HCT116 (cell line): Measurements from ENCODE around the gene DTWD1. TPM values are rescaled to one million over a fixed set of nuclear protein-coding genes. Genes with fewer than 3 reads are reported as not detected.

ENCODE experiments used
- ATAC-seq: fragments of 200-7000 bp; cut with Tn5 transposase; 2 replicates; pipeline ENCODE4 v1.9.1; 2020; ENCODE audit warnings: mild to moderate bottlenecking, moderate library complexity
- BruUV-seq: library from RNA; stranded (reverse); fragments of 400-500 nt; replicated peaks from 2 replicates; lab custom pipeline; 2021; lab: Mats Ljungman, UMichigan
- CTCF ChIA-PET: fragments of 300-600 bp; sonication (Branson Sonifier 250); formaldehyde crosslinking; loops from one replicate; lab custom pipeline; 2021; ENCODE audit warnings: antibody characterized with exemption; lab: Charles Lee
- POLR2A ChIA-PET: fragments of 300-600, 350-600 bp; sonication (Branson Sonifier 250); formaldehyde crosslinking; loops from one replicate; lab custom pipeline; 2021; ENCODE audit warnings: antibody characterized with exemption; lab: Charles Lee
- RAD21 ChIA-PET, 2 experiments: fragments of 300-600 bp; sonication (Branson Sonifier 250); formaldehyde crosslinking; loops; one replicate each; lab custom pipeline; 2023; ENCODE audit warnings: low total read pairs in 2 of 2; ENCODE audit not compliant: uncharacterized antibody in 2 of 2, unreplicated experiment in 2 of 2, low non-redundant PET in 1 of 2; lab: Charles Lee
- DNase-seq: peaks from one replicate; pipeline ENCODE4 v3.0.0-alpha.2; 2010; ENCODE audit warnings: low read depth, low spot score
- H2AFZ ChIP-seq: fragments of 200-600 bp; shearing (Covaris generic), sonication (generic); 2 replicates; pipeline ENCODE4 v1.6.1; 2017; ENCODE audit warnings: low read depth, mixed run types, mixed read lengths, antibody characterized with exemption, low read length; ENCODE audit not compliant: poor library complexity, severe bottlenecking
- H3K27ac ChIP-seq: 2 replicates; pipeline ENCODE4 v1.5.1; 2012; ENCODE audit warnings: low read depth, low read length
- H3K27me3 ChIP-seq: fragments of 200-600 bp; sonication (generic); 2 replicates; pipeline ENCODE4 v1.6.1; 2016; ENCODE audit warnings: mixed run types, low read length, mixed read lengths; ENCODE audit not compliant: insufficient read depth
- H3K36me3 ChIP-seq, 2 experiments: fragments of 200-500 bp in 1 of 2; fragments of 200-600 bp in 1 of 2; sonication (Bioruptor generic) in 1 of 2; sonication (generic) in 1 of 2; 2 replicates each; pipeline versions ENCODE4 v1.5.1 to v1.6.1; 2014 to 2016; ENCODE audit warnings: low read length in 2 of 2, inconsistent platforms in 1 of 2, mixed read lengths in 1 of 2, mixed run types in 1 of 2; ENCODE audit not compliant: insufficient read depth in 2 of 2, control insufficient read depth in 1 of 2
- H3K4me1 ChIP-seq, 2 experiments: fragments of 200-600 bp in 1 of 2; sonication (generic) in 1 of 2; 2 replicates each; pipeline versions ENCODE4 v1.5.1 to v1.6.1; 2012 to 2017; ENCODE audit warnings: low read length in 2 of 2, inconsistent platforms in 1 of 2, mild to moderate bottlenecking in 1 of 2, mixed read lengths in 1 of 2, mixed run types in 1 of 2, moderate library complexity in 1 of 2; ENCODE audit not compliant: insufficient read depth in 2 of 2, control insufficient read depth in 1 of 2
- H3K4me2 ChIP-seq: fragments of 200-600 bp; sonication (generic); 2 replicates; pipeline ENCODE4 v1.6.1; 2017; ENCODE audit warnings: mixed run types, low read length, mixed read lengths
- H3K4me3 ChIP-seq, 2 experiments: fragments of 200-600 bp in 1 of 2; sonication (generic) in 1 of 2; replicated peaks in 1 of 2; 2 replicates each; pipeline ENCODE4 v1.5.1; 2011 to 2016; ENCODE audit warnings: low read length in 2 of 2, control low read depth in 1 of 2, low read depth in 1 of 2, mild to moderate bottlenecking in 1 of 2, mixed read lengths in 1 of 2, mixed run types in 1 of 2
- H3K79me2 ChIP-seq: fragments of 200-600 bp; sonication (generic); 2 replicates; pipeline ENCODE4 v1.6.1; 2017; ENCODE audit warnings: mild to moderate bottlenecking, mixed run types, low read length, moderate library complexity, mixed read lengths; ENCODE audit not compliant: insufficient read depth
- H3K9ac ChIP-seq: fragments of 200-600 bp; sonication (generic); 2 replicates; pipeline ENCODE4 v1.6.1; 2016; ENCODE audit warnings: low read length, mixed read lengths
- H3K9me2 ChIP-seq: fragments of 200-600 bp; sonication (generic), shearing (Covaris generic); 2 replicates; pipeline ENCODE4 v1.6.1; 2017; ENCODE audit warnings: mixed run types, mild to moderate bottlenecking, moderate library complexity; ENCODE audit not compliant: insufficient read depth
- H3K9me3 ChIP-seq, 2 experiments: fragments of 200-500 bp in 1 of 2; fragments of 200-600 bp in 1 of 2; sonication (Bioruptor generic) in 1 of 2; sonication (generic) in 1 of 2; 2 replicates each; pipeline ENCODE4 v1.6.1; 2014 to 2017; ENCODE audit warnings: low read length in 2 of 2, mixed read lengths in 2 of 2, inconsistent platforms in 1 of 2, low read depth in 1 of 2, mild to moderate bottlenecking in 1 of 2, mixed run types in 1 of 2, moderate library complexity in 1 of 2; ENCODE audit not compliant: control insufficient read depth in 1 of 2, insufficient read depth in 1 of 2
- H4K20me1 ChIP-seq: fragments of 200-600 bp; sonication (generic), shearing (Covaris generic); 2 replicates; pipeline ENCODE4 v1.6.1; 2017; ENCODE audit warnings: mixed run types, mild to moderate bottlenecking, moderate library complexity; ENCODE audit not compliant: insufficient read depth
- CEBPB ChIP-seq: IDR thresholded peaks from 2 replicates; pipeline ENCODE4 v1.6.1; 2012; ENCODE audit warnings: low read depth
- CTCF ChIP-seq, 3 experiments: fragments of 200-600 bp in 1 of 3; sonication (generic) in 1 of 3; IDR thresholded peaks in 2 of 3; conservative IDR thresholded peaks in 1 of 3; 2 replicates each; pipeline ENCODE4 v1.5.1; 2012 to 2017; ENCODE audit warnings: low read depth in 2 of 3, low read length in 2 of 3, antibody characterized with exemption in 1 of 3, borderline replicate concordance in 1 of 3, control low read depth in 1 of 3, mild to moderate bottlenecking in 1 of 3, mixed read lengths in 1 of 3, mixed run types in 1 of 3, moderate library complexity in 1 of 3; ENCODE audit not compliant: insufficient read depth in 1 of 3
- ELF1 ChIP-seq: IDR thresholded peaks from 2 replicates; pipeline ENCODE4 v1.6.1; 2012; ENCODE audit warnings: low read depth, borderline replicate concordance
- EZH2phosphoT487 ChIP-seq: fragments of 200-600 bp; IDR thresholded peaks from 2 replicates; pipeline ENCODE4 v1.6.1; 2018; ENCODE audit warnings: antibody characterized with exemption, borderline replicate concordance
- FOSL1 ChIP-seq: IDR thresholded peaks from 2 replicates; pipeline ENCODE4 v1.6.1; 2012; ENCODE audit warnings: low read depth
- MAX ChIP-seq: IDR thresholded peaks from 2 replicates; pipeline ENCODE4 v1.6.1; 2012
- POLR2AphosphoS5 ChIP-seq: IDR thresholded peaks from 2 replicates; pipeline ENCODE4 v1.6.1; 2011; ENCODE audit warnings: mild to moderate bottlenecking, low read depth, low read length, moderate library complexity
- RAD21 ChIP-seq: IDR thresholded peaks from 2 replicates; pipeline ENCODE4 v1.6.1; 2012; ENCODE audit warnings: low read depth, mild to moderate bottlenecking
- SP1 ChIP-seq: IDR thresholded peaks from 2 replicates; pipeline ENCODE4 v1.6.1; 2012; ENCODE audit warnings: low read depth
- YY1 ChIP-seq: IDR thresholded peaks from 2 replicates; pipeline ENCODE4 v1.6.1; 2011; ENCODE audit warnings: low read length, low read depth, moderate library complexity, mild to moderate bottlenecking; ENCODE audit not compliant: insufficient replicate concordance; ENCODE audit errors: extremely low read depth
- ZBTB33 ChIP-seq: IDR thresholded peaks from 2 replicates; pipeline ENCODE4 v1.6.1; 2011; ENCODE audit warnings: mild to moderate bottlenecking, low read length, moderate library complexity; ENCODE audit not compliant: insufficient replicate concordance; ENCODE audit errors: extremely low read depth
- intact Hi-C: fragments of 100-400 bp; cut with micrococcal nuclease; formaldehyde crosslinking; loops from 2 replicates; pipeline ENCODE4 v1.10.0; 2022
- total RNA-seq: library from RNA; stranded (reverse); gene quantifications from one replicate; pipeline ENCODE4 v1.2.1, GENCODE V29; 2021; ENCODE audit not compliant: unreplicated experiment

DTWD1 gene
- total RNA-seq, 1 experiment from 2014 or later: 34.5 TPM

- Histone ChIP-seq H3K36me3 (no peaks in the 10 kb centered on the region), H3K4me2 (no peak overlapping the region), H4K20me1 (no peaks in the 10 kb centered on the region), H3K4me3 (no peak overlapping the region), H3K9me2 (no peaks in the 10 kb centered on the region)
- no TSS peak for BruUV-seq
- no peak for DNase-seq
- CTCF ChIA-PET: no interaction called here
- RAD21 ChIA-PET: no interaction called here
- POLR2A ChIA-PET: no interaction called here
- TF ChIP-seq RAD21 (no peak), SP1 (no peak), YY1 (no peak), ZBTB33 (no peak), MAX (no peak), CEBPB (no peak), POLR2AphosphoS5 (no peak), ELF1 (no peak), EZH2phosphoT487 (no peak), CTCF (IDR thresholded peaks at IDR 0.05 in 2 of 3, conservative IDR thresholded peaks at IDR 0.05 in 1 of 3; ENCODE audit: borderline replicate concordance in 1 of 3, insufficient read depth in 1 of 3, low read depth in 2 of 3, low read length in 2 of 3) (no peak), FOSL1 (no peak)
- TF ChIP-seq, all 23 proteins: peak for 0
- no peak for ATAC-seq
- Histone ChIP-seq H3K9me3 (no peaks in the 10 kb centered on the region), H3K27me3 (no peaks in the 10 kb centered on the region), H3K9ac (no peak overlapping the region), H3K79me2 (no peaks in the 10 kb centered on the region), H3K27ac (no peak overlapping the region), H2AFZ (no peak overlapping the region), H3K4me1 (no peaks in the 10 kb centered on the region)
- intact Hi-C loops: no loop called here
Measured at GRCh38 chr15:49692514-49693090, 71.8 kb downstream of the DTWD1 start.
